Omental fat pad (tissue), 4 donors: ENCODE results near the gene RSRC1. TPM values are rescaled to one million over a fixed set of nuclear protein-coding genes. Genes with fewer than 3 reads are reported as not detected.
"Not testable (repeated sequence)": the region's sequence is repeated elsewhere in the genome, so short reads cannot be mapped to it uniquely, and the experiment has no call there.

ENCODE experiments used
- ATAC-seq: fragments of 150-250 bp; one replicate; pipeline ENCODE4 v1.9.1; 2016; ENCODE audit warnings: mild to moderate bottlenecking, moderate library complexity; ENCODE audit not compliant: low FRiP score
- DNase-seq: peaks from one replicate; pipeline ENCODE4 v3.0.0-alpha.2; 2019; ENCODE audit warnings: low spot score
- total RNA-seq, 4 donors: library from RNA; depleted of rRNA; stranded (reverse); fragments of >200 nt; gene quantifications; one replicate each; pipeline ENCODE4 v1.1.0, GENCODE V29; 2016
- TF ChIP-seq, protein P1 (sequence below), 3 donors: fragments of 450-650 bp; IDR thresholded peaks; one replicate each; pipeline ENCODE4 v1.5.1; 2016 to 2017; ENCODE audit warnings: antibody characterized with exemption in 3 of 3, mild to moderate bottlenecking in 3 of 3, moderate library complexity in 2 of 3

Gene RSRC1, protein sequence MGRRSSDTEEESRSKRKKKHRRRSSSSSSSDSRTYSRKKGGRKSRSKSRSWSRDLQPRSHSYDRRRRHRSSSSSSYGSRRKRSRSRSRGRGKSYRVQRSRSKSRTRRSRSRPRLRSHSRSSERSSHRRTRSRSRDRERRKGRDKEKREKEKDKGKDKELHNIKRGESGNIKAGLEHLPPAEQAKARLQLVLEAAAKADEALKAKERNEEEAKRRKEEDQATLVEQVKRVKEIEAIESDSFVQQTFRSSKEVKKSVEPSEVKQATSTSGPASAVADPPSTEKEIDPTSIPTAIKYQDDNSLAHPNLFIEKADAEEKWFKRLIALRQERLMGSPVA
- total RNA-seq, result 10 to 100 TPM; 30.7 to 48.9 (median 40.9) TPM

DNA sequence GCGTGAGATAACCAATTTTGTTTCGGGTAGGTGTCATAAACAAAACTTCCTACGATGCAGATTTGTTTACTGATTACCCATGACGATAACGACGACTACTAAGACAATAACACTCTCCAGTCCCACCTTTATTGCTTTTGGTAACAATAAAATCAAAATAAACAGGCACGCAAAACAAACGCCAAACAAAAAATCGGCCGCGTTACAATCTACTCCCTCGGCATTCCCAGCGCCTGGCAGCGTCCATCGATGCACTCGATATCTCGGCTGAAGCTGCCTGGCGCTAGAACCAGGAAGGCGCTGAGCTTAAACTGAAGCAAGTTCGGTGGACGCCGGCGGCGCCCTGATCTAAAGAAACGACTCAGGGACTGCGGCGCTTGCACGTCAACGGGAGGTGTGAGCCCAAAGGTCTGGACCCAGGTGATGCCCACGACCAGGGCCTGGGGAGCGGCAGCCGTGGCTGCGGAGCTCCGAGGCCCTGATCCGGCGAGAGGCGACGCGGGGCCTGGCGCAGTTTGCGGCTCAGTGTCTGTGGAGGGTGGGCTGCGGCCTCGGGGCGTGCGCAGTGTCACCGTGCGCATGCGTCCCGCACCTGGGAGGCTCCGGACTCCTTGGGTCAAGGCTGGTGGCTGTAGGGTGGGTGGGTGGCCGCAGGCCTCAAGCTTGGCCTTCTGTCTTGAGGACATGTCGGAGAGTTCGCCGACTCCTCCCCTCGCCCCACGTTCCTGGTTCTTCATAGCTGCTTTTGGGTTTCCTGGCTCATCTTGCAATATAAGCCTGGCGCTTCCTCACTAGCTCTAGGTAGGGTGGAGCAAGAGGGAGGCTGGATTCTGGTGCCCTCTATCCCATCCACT is at the start of gene RSRC1:
RSRC1 (plus strand) TSS at position 286 of the 854 bp plus-strand sequence. CDS start 12,016 bp downstream, outside the sequence.
- TF ChIP-seq, protein P1, sequence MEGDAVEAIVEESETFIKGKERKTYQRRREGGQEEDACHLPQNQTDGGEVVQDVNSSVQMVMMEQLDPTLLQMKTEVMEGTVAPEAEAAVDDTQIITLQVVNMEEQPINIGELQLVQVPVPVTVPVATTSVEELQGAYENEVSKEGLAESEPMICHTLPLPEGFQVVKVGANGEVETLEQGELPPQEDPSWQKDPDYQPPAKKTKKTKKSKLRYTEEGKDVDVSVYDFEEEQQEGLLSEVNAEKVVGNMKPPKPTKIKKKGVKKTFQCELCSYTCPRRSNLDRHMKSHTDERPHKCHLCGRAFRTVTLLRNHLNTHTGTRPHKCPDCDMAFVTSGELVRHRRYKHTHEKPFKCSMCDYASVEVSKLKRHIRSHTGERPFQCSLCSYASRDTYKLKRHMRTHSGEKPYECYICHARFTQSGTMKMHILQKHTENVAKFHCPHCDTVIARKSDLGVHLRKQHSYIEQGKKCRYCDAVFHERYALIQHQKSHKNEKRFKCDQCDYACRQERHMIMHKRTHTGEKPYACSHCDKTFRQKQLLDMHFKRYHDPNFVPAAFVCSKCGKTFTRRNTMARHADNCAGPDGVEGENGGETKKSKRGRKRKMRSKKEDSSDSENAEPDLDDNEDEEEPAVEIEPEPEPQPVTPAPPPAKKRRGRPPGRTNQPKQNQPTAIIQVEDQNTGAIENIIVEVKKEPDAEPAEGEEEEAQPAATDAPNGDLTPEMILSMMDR (IDR thresholded peaks at IDR 0.05), result no peak
- peak; percentile 52 for DNase-seq
- peak; percentile 91 for ATAC-seq

DNA sequence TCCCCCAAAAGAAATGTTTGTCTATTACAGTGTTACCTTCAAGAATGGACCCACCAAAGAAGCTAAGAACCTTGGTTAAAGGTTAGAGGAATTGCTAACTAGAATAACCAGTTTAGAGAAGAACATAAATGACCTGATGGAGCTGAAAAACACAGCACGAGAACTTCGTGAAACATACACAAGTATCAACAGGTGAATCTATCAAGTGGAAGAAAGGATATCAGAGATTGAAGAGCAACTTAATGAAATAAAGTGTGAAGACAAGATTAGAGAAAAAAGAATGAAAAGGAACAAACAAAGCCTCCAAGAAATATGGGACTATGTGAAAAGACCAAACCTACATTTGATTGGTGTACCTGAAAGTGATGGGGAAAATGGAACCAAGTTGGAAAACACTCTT is 44.3 kb upstream of the RSRC1 start:
- not testable (repeated sequence) for ATAC-seq, DNase-seq

DNA sequence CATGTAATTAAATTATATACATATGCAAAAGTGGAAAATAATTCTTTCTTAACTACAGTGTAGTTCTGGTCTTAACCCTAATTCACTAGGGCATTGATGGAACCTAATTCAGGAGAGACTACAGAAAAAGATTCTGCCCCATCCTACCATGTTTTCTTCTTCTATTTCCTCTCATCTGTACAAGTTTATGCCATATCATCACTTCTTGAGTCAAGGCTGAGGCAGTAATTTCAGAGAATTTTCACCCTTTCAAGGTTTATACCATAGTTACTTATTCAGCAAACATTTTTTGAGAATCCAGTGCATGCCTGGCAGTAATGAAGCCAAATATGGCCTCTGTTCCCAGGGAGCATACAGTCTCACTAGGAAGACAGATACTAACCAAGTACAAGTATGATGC is 37.1 kb upstream of the RSRC1 start:
- ATAC-seq, result no peak
- DNase-seq, result no peak
- TF ChIP-seq, protein P1 (IDR thresholded peaks at IDR 0.05), result no peak

DNA sequence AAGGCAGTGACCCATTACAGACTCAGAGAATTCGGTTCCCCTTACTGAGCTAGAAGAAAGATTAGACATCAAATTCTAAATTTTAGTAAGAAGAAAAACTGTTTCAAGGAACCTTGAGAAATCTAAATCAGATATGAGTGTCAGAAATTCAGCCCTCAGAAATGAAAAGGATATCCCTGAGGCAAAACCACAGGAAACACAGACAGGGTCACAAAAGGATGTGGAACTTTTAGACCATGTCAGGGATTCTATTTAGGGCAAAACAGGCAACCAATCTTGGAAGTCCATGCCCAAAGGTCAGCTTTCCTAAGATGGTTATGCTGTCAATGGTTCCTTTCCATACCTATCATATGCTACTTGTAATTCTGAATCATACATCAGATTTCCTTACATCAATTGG is 35.3 kb upstream of the RSRC1 start:
- TF ChIP-seq, protein P1 (IDR thresholded peaks at IDR 0.05), result no peak
- ATAC-seq, result no peak
- DNase-seq, result no peak

DNA sequence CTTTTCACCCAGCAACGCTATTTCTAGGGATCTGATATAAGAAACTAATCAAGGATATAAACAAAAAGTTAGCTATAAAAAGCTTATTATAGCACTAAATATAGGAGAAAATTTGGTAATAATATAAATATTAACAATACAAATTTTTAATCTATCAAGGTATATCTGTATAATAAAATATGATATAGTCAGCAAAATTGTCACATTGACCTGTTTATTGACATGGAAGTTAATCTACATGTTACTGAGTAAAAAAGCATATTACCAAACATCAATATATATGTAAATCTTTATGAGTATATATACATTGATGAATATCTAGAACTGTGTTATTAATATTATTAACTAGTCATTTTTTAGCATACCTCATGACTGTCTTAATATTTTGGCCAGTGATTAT is 30.3 kb upstream of the RSRC1 start:
- DNase-seq, result no peak
- TF ChIP-seq, protein P1 (IDR thresholded peaks at IDR 0.05), result no peak
- ATAC-seq, result no peak

DNA sequence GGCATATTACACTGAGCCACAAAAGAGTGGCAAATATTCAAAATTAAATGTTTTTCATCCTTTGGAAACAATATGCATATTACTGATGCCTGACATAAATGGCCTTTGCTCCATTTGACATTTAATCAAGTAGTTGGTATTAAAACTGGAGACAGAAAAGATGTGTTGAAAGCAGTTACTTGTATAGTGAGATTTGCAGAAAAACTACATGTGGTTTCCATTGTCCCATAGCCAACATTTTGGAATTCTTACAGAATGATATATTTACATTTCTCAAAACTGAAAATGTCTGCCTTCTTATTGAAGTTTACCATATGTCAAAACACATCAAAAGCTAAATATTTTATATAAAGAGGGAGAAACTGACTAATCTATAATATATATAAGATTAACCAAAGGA is 25.2 kb upstream of the RSRC1 start:
- DNase-seq, result no peak
- no peak for ATAC-seq

DNA sequence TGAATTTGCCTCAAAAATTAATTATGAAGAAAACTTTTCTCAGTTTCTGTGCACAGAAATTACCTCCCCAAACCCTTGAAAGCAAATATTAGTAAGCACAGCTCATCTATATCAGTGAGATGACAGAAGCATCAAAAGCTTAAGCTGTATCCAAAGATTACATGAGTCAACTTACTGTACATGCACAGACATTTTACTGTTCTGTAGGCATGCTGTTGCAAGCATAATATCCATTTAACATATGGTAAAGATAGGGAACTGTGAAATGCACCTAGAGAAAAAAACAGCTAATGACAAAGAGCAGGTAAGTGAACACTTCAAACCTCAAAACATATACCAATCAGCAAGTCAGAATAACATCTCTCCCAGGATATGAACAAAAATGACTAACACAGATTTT is 24.5 kb upstream of the RSRC1 start:
- TF ChIP-seq, protein P1 (IDR thresholded peaks at IDR 0.05), result no peak
- no peak for ATAC-seq
- DNase-seq, result no peak

More for the DNA sequence above, 25.2 kb upstream of the RSRC1 start:
- TF ChIP-seq, protein P1 (IDR thresholded peaks at IDR 0.05), result no peak
